B cell (primary cell): Measurements from ENCODE around the gene HENMT1.

Experiments
- CTCF ChIP-seq: fragments of 200-600 bp; IDR thresholded peaks from one replicate; pipeline ENCODE4 v1.8.0; 2022; ENCODE audit warnings: antibody characterized with exemption, mild to moderate bottlenecking
- EZH2 ChIP-seq: IDR thresholded peaks from 2 replicates; pipeline ENCODE4 v1.6.1; 2012; ENCODE audit warnings: borderline replicate concordance, low read depth, mild to moderate bottlenecking, moderate library complexity, low read length; ENCODE audit not compliant: insufficient read depth, poor library complexity, severe bottlenecking

- TF ChIP-seq CTCF (no peak), EZH2 (no peak)
These were observed 48.1 kb upstream of the HENMT1 start for GRCh38 chr1:108708691-108709660.
